Gastroesophageal sphincter (tissue), 4 donors: ENCODE data around the gene EVA1A. TPM values are rescaled to one million over a fixed set of nuclear protein-coding genes. Genes with fewer than 3 reads are reported as not detected.
A peak's percentile ranks its signal among the peaks of the same experiment; 100 is the strongest.

Source experiments
- ATAC-seq: fragments of 150-250 bp; one replicate; pipeline ENCODE4 v1.9.1; 2016; ENCODE audit warnings: mild to moderate bottlenecking, moderate library complexity
- H3K27ac ChIP-seq, 4 donors: fragments of 200-600 bp; sonication (generic) in 3 of 4; 1 replicate in 3 of 4; 2 replicates in 1 of 4; pipeline ENCODE4 v1.5.1; 2016 to 2019
- H3K27me3 ChIP-seq: fragments of 200-600 bp; sonication (generic); one replicate; pipeline ENCODE4 v1.5.1; 2019
- H3K36me3 ChIP-seq, 2 donors: fragments of 200-600 bp; sonication (generic); one replicate each; pipeline ENCODE4 v1.5.1; 2019; ENCODE audit warnings: control low read depth in 1 of 2
- H3K4me1 ChIP-seq, 3 donors: fragments of 200-600 bp; sonication (generic); 1 replicate in 2 of 3; 2 replicates in 1 of 3; pipeline ENCODE4 v1.5.1; 2016 to 2019; ENCODE audit warnings: control low read depth in 2 of 3
- H3K4me3 ChIP-seq, 2 donors: fragments of 200-600 bp; sonication (generic); one replicate each; pipeline ENCODE4 v1.5.1; 2019; ENCODE audit warnings: mild to moderate bottlenecking in 1 of 2, moderate library complexity in 1 of 2
- H3K9me3 ChIP-seq, 3 donors: fragments of 200-600 bp; sonication (generic); one replicate each; pipeline ENCODE4 v1.5.1; 2017 to 2019; ENCODE audit warnings: control low read depth in 2 of 3
- EP300 ChIP-seq: sonication (generic); formaldehyde crosslinking; IDR thresholded peaks from one replicate; pipeline ENCODE4 v1.6.1; 2017; ENCODE audit warnings: antibody characterized with exemption, mild to moderate bottlenecking
- POLR2A ChIP-seq, 2 donors: fragments of 450-650 bp; IDR thresholded peaks; one replicate each; pipeline ENCODE4 v1.6.1; 2017; ENCODE audit warnings: antibody characterized with exemption in 2 of 2, mild to moderate bottlenecking in 2 of 2, moderate library complexity in 1 of 2
- POLR2AphosphoS5 ChIP-seq: sonication (generic); formaldehyde crosslinking; IDR thresholded peaks from one replicate; pipeline ENCODE4 v1.6.1; 2017; ENCODE audit warnings: antibody characterized with exemption
- WGBS, 2 donors: methylation state at CpG; one replicate each; pipeline ENCODE4 v1.1.5; 2018; ENCODE audit warnings: low coverage in 1 of 2; 5-methylcytosine and 5-hydroxymethylcytosine counted together
- total RNA-seq, 4 donors: library from RNA; depleted of rRNA; stranded (reverse); fragments of >200 nt; gene quantifications; one replicate each; pipeline ENCODE4 v1.1.0, GENCODE V29; 2016
- TF ChIP-seq, protein P1 (sequence below), 4 experiments: fragments of 200-600 bp in 2 of 4; fragments of 450-650 bp in 2 of 4; sonication (generic) in 1 of 4; IDR thresholded peaks; one replicate each; pipeline ENCODE4 v1.5.1; 2017 to 2019; ENCODE audit warnings: antibody characterized with exemption in 4 of 4, mild to moderate bottlenecking in 2 of 4, moderate library complexity in 2 of 4

EVA1A gene, protein sequence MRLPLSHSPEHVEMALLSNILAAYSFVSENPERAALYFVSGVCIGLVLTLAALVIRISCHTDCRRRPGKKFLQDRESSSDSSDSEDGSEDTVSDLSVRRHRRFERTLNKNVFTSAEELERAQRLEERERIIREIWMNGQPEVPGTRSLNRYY
- under 1 TPM in 1 of 4 donors, not detected in 3; 0.74 TPM for total RNA-seq

DNA sequence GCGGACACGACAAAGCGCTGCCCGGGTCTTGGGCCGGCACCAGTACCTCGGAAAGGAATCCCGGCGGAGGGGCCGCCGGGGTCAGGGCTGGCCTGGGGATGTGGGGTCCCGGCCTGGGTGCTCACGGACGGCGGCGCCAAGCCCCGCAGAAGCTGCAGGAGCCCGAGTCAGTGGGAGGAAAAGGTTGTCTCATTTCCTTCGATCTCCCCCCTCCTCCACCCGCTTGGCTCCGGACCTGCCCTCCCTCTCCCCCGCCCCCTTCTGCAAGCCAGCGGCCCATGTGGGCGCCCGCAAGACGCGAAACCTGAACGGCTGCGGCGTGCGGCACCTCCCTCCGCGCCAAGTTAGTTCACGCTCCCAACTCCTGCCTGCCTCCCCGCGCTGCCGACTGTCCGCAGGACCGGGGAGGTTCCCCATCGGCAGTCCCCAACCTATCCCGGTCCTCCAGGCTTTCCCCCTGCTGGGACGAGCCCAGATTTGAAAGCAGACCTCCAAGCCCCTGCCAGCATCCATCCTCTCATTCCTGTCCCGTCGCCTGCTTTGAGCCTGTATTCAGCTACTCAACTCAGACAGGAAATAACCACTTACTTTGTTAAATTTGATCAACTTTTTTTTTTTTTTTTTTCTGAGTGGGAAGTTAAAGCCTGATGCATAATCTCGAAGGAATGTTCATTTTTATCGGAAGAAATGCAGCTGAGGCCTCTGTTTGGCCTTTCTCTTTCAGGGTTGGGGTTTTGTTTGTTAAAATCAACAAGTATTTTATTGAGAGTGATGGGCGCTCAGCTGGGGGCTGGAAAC is at the start of gene EVA1A:
Gene EVA1A (minus strand): TSS at position 172 of the 798 bp plus-strand sequence. CDS start 42,799 bp downstream, outside the sequence.
- ATAC-seq = peak; percentile 29
- Histone ChIP-seq H3K27ac (peak within 1 kb of the TSS in 1 of 4 donors; percentile 29), H3K9me3 (no peaks in the 10 kb centered on the region), H3K4me3 (peak within 1 kb of the TSS; percentile 0 to 50), H3K4me1 (peaks cover 0 to 20% (median 0%) of the 10 kb centered on the region in 3 donors), H3K27me3 (peaks cover 57% of the 10 kb centered on the region), H3K36me3 (no peaks in the 10 kb centered on the region)
- WGBS, 2 donors = 5 to 12% methylated on average over 5 to 10 of the region's 46 CpGs
- no peak for TF ChIP-seq POLR2A (IDR thresholded peaks at IDR 0.05)
- TF ChIP-seq EP300 = no peak
- TF ChIP-seq POLR2AphosphoS5 = no peak
- TF ChIP-seq, protein P1, sequence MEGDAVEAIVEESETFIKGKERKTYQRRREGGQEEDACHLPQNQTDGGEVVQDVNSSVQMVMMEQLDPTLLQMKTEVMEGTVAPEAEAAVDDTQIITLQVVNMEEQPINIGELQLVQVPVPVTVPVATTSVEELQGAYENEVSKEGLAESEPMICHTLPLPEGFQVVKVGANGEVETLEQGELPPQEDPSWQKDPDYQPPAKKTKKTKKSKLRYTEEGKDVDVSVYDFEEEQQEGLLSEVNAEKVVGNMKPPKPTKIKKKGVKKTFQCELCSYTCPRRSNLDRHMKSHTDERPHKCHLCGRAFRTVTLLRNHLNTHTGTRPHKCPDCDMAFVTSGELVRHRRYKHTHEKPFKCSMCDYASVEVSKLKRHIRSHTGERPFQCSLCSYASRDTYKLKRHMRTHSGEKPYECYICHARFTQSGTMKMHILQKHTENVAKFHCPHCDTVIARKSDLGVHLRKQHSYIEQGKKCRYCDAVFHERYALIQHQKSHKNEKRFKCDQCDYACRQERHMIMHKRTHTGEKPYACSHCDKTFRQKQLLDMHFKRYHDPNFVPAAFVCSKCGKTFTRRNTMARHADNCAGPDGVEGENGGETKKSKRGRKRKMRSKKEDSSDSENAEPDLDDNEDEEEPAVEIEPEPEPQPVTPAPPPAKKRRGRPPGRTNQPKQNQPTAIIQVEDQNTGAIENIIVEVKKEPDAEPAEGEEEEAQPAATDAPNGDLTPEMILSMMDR (IDR thresholded peaks at IDR 0.05) = no peak

DNA sequence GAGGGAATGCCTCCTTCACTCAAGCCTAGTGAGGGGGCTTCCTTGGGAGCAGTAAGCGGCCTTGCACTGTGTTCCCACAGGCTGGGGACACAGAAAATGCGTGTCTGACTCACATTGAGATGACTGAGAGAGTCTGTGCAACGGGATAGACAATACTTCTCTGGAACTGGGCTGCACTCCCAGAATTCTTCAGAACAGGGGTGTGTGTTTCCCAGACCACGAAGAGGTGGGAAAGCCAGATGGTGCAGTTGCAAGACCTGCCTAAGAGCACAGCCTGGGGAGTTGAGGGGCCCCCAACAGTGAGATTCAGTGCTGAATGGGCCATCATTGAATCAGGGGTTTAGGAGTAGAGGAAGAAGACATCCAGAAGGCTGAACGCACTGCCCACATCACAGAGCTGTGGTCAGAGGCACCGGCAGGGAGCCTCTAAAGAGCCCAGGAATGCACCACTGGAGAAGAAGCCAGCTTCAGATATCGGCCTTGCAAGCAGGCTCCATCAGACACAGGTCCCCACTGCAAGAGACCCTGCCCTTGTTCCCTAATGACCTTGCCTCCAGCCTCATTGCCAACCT is 49.3 kb upstream of the EVA1A start:
- WGBS, 2 donors = 60 to 87% methylated on average over 1 to 6 of the region's 7 CpGs
- no peak overlapping the region for H3K27ac ChIP-seq
- H3K4me3 ChIP-seq = no peak overlapping the region
- peaks cover 75% of the 10 kb centered on the region for H3K27me3 ChIP-seq
- no peak for TF ChIP-seq POLR2AphosphoS5
- TF ChIP-seq, protein P1 (IDR thresholded peaks at IDR 0.05) = no peak
- TF ChIP-seq EP300 = no peak
- TF ChIP-seq POLR2A (IDR thresholded peaks at IDR 0.05) = no peak
- ATAC-seq = no peak
- peaks cover 0 to 4% (median 0%) of the 10 kb centered on the region in 3 donors for H3K4me1 ChIP-seq
- no peaks in the 10 kb centered on the region for H3K36me3 ChIP-seq
- no peaks in the 10 kb centered on the region for H3K9me3 ChIP-seq

DNA sequence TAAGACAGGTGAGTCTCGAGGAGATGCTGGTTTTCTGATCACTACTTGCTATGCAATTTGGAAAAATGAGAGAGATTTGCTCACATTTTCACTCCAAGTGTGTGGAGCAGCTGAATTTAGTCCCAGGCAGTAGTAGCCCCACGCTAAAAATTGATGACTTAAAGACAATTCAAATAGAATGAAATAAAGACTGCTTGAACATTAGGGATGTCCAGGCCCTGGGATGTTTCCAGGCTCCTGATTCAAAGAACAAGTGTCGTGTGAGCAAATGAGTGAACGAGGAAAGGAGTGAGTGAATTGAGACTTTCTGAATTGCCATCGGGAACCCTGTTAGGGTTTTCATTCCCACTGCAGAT is 48.6 kb upstream of the EVA1A start:
- TF ChIP-seq EP300 (no peak), POLR2AphosphoS5 (no peak), POLR2A (IDR thresholded peaks at IDR 0.05) (no peak)
- TF ChIP-seq, protein P1 (IDR thresholded peaks at IDR 0.05) = no peak
- ATAC-seq = no peak
- Histone ChIP-seq H3K36me3 (no peaks in the 10 kb centered on the region), H3K4me3 (no peak overlapping the region), H3K9me3 (no peaks in the 10 kb centered on the region), H3K27ac (no peak overlapping the region), H3K4me1 (peaks cover 0 to 4% (median 0%) of the 10 kb centered on the region in 3 donors), H3K27me3 (peaks cover 82% of the 10 kb centered on the region)
- WGBS, 2 donors = 53 to 60% methylated on average over 3 to 5 of the region's 5 CpGs

DNA sequence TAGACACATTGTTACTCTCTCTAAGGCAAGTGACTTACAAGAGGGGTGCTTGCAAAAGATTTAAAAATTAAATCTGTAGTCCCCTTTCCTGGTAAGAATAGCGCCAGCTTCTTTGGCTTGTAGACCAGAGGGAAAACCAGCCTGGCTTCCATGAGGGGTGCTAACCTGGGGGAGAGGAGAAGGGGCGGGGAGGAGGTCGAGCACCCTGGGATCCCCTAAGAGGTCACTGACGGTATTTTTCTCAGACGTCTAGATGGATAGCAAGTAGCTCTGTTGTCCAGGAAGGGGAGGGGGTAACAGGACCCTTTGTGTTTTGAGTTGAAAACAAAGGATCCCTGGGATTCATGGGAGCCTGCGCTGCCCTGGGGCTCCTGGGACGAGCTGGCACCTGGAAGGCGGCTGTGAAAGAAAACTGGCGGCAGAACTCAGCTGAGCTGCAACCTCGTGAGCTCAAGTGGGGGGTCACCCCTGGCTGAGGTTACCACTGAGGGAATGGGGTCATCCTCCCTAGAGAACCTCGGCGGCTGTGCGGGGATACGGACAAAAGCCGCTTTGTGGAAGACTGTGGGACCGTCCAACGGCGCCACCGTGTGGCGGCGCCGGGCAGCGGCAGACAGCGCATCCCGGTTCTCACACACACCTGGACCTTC is 48.1 kb upstream of the EVA1A start:
- Histone ChIP-seq H3K27me3 (peaks cover 83% of the 10 kb centered on the region), H3K4me3 (no peak overlapping the region), H3K27ac (no peak overlapping the region), H3K36me3 (no peaks in the 10 kb centered on the region), H3K9me3 (no peaks in the 10 kb centered on the region), H3K4me1 (peaks cover 0 to 4% (median 0%) of the 10 kb centered on the region in 3 donors)
- TF ChIP-seq EP300 (no peak), POLR2AphosphoS5 (no peak), POLR2A (IDR thresholded peaks at IDR 0.05) (no peak)
- TF ChIP-seq, protein P1 (IDR thresholded peaks at IDR 0.05) = peak; percentile 40 to 84 (median 62)
- peak; percentile 46 for ATAC-seq
- WGBS, 2 donors = 12% methylated on average over 12 of the region's 25 CpGs; no CpG with 5 or more reads in 1 of the 2 donors
